NCI-H1092 treated with DMSO at 0.1 percent for 48 hours (cell line): ENCODE data around the gene AKT2.

Experiments
- DNase-seq: peaks from one replicate; lab custom pipeline; 2025; lab: John Stamatoyannopoulos, UW

The AKT2 gene

DNA sequence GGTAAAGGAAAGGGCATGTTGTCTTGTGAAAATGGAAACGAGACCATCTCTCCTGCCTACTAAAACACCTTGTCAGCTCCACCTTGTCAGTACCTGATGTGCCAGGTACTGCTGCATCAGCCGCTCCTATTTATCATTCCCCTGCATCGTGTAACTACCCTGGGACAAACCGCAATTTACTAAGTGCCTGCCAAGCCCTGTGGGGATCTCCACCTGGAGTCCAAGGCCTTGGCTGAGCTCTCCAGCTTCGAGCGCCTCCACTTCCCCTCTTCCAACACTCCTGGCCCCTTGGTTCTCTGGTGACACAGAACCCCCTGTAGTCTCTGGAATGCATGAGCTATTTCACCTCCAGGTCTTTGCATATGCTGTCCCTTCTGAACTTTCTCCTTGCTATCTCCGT is 32.8 kb downstream of the AKT2 start:
- no peak for DNase-seq

DNA sequence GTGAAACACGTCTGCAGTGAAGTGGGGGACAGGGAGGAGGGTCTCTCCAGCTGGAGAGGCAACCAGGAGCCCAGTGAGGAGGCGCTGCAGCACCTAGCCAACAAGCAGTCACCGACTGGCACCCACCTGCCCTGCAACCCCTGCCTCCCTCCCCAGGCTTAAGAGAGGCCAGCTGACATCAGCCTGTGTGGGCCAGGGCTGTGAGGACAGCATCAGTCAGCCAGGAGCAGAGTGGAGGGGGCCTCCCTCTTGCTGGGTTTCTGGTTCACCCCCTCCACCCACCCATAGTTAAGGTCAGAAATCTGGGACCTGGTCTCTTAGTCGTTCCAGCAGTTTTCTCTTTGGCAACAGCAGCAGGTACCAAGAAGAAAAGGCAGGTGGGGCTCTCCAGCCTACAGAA is 33.2 kb downstream of the AKT2 start:
- no peak for DNase-seq

DNA sequence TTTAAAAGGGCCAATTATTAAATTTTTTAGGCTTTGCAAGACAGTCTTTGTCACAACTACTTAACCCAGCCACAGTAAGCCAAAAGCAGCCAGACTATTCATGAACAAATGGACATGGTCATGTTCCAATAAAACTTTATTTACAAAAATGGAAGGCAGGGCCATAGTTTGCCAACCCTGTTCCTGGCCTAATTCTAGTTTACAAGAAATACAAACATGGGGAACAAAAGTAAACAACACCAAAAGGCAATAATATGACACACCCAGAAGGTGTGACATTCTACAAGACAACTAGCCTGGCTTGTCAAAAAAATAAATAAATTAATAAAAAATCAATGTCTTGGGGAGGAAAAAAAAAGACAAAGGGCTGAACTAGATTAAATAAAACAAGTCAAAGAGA is 33.9 kb downstream of the AKT2 start:
- no peak for DNase-seq

DNA sequence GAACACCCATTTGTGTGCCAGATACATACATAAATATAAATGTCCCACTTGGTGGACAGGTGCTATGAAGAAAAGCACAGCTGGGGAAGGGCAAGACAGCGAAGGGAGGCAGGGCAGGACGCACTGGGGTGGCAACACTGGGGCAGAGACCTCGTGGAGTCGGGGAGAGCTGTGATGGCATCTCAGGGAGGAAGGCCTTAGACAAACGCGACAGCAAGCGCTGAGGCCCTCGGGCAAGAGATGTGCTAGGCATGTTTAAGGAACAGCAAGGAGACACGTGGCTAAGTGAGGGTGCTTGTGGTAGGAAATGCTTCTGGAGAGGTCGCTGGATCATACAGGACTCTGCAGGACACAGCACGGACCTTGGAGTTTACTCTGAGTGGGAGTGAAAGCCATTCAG is 35.4 kb downstream of the AKT2 start:
- no peak for DNase-seq

DNA sequence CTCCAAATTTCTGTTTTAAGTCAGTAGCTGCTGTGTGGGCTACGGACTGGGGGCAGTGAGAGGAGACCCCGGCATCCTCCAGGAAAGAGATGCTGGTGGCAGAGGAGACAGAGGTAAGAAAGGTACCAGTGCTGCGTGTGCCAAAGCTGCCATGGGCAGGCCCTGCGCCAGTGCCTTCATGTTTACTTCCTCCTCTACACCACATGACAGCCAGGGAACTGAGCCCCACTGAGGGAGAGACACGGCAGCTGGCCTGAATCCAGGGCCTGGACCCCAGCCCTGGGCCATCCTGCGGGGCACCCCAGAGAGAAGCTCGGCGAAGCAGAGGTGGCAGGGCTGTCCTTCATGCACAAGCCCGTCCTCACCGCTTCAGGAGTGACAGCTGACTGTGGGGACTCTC is 35.9 kb downstream of the AKT2 start:
- no peak for DNase-seq

DNA sequence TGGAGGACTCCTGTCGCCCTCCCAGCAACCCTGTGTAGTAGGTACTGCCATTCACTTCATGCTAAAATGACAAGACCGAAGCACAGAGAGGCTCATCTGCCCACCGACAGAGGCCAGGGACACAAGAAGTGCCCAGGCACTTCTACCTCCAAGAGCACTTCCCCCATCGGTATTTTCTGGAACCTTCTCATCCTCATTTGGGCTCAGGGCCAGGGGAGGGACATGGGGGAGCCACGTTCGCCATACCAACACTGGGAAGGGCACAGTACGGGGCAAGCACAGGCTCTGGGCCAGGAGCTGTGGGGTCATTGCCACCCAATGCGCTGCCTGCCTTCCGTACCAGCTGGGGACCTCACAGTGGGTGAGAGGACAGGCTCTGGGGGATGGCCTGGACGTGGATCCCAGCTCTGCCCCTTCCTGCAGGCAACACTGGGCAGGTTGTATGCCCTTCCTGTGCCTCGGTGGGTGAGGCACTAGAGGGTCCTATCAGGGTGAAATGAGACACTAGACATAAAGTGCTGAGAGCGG is 37.3 kb downstream of the AKT2 start:
- no peak for DNase-seq

DNA sequence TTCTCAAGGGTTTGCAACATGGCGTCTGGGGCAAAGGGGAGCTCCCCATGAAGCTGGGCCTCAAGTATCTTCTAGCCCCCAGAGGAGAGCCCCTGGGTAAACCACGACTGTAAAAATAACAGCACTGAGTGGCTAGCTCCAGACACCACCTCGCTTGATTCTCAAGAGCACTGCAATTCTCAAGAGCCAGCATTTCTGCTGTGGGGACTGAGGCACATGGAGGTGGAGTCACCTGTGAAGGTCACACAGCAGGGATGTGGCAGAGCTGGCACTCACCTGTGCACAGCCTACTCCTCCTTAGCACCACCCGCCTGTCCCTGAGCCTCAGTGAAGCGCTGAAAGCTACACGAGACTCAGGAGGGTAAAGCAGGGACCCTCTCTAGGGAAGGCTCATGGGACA is 38.0 kb downstream of the AKT2 start:
- DNase-seq = no peak

DNA sequence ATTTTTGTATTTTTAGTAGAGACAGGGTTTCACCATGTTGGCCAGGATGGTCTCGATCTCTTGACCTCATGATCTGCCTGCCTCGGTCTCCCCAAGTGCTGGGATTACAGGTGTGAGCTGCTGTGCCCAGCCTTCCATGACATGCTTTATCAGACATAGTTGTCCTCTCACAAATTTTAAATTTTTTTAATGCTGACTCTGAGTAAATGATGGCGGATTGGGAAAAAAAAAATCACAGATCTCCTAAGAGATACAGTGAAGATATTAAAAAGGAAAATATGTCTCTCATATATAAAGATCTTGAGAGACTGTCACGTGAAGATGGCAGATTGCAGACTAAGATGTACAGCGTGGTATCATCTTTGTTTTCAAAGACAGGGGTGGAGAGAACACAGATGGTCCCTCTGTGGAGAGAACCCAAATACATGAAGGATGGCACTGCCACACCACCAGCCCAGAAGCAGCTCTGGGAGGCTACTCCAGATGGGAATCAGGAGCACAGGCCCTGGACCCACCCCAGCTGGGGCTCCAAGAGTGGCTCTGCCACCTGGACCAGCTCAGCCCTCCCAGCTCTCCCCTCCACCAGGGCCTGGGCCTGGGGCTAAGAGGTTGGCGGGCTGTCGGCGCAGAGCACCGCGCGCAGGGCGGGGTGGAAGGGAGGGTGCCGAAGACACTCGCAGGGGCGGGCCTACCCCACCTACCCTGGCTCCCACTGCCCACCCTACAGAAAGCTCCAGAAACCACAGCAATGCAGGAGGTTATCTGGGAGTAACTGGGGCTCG is 38.7 kb downstream of the AKT2 start:
- no peak for DNase-seq

DNA sequence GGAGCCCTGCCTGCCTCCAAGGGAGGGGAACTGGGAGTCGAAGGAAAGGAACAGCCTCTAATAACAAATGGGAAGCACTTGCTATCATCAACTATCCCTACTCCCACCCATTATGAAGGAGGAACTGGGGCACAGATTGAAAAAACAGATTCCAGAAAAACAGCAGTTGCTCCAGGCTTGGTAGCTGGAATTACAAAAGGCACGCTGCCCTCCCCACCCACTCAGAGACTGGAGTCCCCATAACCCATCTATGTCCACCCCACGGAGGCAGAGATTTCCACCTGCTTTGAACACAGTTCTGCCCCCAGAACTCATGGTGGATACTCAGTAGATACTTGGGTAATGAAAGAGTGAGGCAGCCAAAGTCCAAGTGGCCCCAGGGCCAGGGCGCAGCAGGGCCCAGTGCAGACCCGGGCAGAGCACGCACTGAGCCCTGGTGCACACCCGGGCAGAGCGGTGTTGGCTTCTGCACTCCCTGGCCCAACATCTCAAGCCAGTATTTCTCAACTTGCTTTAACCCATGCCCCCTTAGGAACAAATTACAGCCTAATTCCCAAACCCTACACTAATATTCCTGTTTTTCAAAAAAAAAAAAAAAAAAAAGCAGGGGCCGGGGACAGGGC is 39.5 kb downstream of the AKT2 start:
- no peak for DNase-seq

DNA sequence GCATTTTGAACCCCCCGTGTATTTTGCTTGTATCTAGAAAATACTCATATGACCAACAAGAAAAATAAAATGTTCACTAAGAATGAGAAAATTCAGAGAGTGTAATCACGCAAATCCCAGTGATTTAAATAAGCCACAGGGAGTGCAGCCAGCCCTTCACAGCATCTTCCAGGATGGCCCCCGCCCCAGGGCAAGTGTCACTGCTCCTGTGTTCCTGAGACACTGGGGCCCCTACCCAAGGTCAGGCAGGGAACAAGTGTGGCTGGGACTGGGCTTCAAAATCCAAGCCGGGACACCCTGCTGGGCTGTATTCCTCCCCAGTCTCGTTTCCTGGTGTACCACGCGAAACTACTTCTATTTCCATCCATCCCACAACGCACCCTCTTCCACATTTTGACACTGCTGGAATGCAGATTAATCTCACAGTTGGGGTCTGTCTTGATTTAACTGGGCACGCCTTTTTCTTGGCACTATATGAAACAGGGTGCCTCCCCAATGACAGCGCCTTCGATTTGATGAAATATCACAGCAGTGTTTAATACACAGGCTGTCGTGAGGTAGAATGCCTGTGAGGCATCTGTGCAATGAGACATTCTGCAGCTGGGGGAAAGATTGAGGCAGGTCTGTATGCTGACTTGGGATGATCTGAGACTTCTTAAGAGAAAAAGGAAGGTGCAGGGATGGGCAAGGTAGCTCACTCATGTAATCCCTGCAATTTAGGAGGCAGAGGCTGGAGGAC is 40.4 kb downstream of the AKT2 start:
- no peak for DNase-seq

DNA sequence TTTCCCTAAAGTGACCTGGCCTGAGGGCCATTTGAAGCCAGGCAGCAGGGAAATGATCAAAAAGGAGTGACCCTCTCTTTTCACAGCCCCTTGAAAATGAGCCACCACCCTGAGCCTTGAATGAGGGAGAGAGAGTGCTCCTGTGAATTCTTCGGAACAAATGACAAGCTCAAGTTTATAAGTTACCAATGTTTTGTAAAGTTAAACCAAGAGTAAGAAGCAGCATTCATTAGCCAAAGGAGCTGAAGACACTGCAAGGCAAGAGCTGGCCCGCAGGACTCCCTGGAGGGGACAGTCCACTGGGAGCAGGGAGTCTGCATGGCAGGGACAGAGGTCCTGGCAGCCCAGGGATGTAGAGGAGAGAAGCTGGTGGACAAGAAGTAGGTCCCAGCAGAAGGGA is 42.0 kb downstream of the AKT2 start:
- DNase-seq = no peak

DNA sequence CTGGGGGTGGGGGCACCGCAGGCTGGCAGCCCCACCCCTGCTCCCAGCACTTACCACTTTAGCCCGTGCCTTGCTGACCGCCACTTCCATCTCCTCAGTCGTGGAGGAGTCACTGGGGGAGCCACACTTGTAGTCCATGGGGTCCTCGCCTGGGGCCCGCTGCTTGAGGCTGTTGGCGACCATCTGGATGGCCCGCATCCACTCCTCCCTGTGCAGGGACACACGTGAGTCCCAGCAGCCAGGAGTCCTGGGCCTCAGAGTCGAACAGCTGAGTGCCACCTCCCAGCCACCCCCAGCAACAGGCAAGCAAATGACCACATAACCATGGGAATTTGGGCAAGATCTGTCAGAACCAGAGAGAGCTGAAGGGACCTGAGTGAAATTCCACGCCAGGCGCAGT is 42.7 kb downstream of the AKT2 start:
- no peak for DNase-seq

DNA sequence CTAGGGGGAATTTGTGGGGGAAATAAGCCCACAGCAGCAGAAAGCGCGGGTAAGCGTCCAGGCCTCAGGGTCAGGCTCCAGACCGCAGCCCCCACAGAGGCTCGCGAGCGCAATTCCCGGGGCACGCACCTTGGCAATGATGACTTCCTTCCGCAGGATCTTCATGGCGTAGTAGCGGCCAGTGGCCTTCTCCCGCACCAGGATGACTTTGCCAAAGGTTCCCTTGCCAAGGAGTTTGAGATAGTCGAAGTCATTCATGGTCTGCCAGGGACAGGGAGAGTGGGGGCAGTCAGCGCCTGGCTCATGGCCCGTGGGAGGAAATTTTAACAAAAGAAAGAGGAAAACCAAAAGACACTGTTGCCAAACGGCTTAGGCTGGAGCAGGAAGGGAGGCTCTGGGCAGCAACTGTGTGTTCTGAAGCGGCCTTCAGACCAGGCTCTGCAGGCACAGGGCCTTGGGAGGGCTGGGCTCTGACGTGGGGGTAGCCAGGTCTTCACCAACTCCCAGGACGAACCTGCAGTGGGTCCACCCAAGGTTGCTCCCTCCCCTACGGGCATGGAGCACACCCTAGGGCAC is 43.2 kb downstream of the AKT2 start:
- no peak for DNase-seq

DNA sequence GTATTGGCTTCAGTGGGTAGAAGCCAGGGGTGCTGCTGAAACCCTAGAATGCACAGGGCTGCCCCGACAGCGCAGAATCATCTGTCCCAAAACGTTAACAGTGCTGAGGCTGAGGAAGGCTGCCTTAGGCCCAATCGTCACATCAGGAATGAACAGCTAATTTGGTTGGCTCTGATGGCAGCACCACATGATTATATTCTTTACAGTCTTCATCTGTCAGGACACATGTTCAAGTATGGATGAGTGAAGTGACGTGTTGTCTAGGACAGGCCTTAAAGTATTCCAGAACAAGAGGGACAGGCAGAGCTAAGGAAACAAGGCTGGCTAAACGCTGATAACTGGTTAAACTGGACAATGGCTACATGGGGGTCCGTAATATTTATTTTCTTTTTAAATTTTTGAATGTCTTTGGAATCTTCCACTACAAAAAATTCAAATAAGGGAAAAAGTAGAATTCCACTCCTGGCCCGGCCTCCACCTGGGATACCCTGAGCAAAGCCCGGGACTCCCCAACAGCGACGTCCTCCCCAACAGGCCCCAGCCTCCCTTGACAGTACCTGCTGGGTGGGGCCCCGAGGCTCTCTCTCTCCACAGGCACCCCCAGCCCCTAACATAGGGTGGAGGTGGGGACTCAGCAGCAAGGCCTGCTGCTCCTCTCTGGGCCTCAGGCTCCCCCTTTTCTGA is 43.9 kb downstream of the AKT2 start:
- no peak for DNase-seq

DNA sequence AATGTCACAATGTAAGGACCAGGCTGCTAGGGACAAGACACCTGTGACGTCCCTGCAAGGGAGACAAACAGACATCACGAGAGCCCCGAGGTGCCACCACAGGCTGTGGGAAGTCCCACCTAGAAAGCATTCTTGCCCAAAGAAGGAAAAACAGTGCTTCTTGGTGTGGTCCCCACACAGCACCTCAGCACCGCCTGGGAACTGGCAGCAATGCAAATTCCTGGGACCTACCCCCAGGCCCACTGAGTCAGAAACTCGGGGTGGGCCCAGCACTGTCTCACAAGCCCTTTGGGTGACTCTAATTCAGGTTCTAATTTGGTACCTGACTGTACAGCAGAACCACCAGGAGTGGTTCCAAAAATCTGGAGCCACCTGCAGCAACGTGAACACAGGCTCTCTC is 44.8 kb downstream of the AKT2 start:
- no peak for DNase-seq

DNA sequence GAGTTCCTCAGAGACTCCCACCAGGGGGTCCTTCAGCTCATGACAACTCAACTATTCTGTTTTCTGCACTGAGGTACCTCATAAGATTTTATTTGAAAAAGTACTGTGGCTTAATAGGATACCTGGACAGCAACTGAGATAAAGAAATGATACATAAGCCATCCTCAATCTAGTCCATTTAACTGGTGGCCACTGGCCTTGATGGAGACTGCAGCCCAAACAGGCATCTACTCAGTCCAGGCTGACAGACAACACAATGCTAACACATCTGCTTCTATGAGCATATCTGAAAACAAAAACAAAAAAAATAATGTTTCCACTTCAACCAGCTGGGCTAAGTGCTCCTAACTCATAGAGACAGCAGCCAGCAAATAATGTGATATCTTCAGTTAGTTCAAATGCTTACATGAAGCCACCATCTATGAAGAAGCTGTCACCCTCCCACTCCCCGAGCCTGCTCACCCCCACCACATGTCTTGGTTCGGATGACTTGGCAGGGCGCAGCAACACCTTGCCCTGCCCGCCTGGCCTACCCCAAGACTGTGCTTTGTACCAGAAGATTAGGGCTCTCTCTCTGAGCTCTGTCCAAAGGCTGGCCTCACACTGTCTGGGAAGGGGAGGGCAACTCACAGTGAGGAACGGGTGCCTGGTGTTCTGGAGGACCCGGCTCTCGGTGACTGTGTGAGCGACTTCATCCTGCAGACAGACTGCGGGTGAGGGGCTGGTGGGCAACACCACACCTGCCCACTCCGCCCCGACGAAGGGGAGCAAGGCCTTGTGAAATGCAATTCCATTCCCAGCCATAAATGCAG is 45.5 kb downstream of the AKT2 start:
- DNase-seq = no peak

DNA sequence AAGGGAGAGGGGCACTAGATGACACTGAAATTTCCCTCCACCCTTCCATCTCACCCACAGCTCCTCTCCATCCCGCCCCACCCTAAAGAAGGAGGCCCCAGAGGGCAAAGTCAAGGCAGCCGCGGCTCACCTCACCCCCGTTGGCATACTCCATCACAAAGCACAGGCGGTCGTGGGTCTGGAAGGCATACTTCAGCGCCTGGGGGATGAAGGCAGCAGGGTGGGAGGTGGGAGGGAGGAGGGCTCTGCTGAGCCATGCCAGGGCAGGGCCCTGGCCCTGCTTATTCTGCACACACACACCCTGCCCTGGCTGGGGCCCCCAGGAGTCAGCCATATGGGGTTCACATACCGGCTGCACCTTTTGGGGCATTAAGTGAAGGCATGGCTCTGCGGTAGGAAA is 46.4 kb downstream of the AKT2 start:
- no peak for DNase-seq

DNA sequence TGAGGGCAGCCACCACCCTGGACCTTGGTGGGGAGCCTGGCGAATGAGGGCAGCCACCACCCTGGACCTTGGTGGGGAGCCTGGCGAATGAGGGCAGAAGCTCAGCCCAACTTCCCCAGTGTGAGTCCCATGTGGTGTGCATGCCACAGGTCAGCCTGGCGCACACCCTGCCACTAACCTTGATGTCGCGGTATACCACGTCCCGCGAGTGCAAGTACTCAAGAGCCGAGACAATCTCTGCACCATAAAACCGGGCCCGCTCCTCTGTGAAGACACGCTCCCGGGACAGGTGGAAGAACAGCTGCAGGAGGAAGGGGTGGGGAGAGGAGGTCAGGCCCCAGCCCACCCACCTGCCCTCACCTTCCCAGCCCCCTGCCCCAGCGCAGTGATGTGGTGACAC is 47.4 kb downstream of the AKT2 start:
- no peak for DNase-seq

DNA sequence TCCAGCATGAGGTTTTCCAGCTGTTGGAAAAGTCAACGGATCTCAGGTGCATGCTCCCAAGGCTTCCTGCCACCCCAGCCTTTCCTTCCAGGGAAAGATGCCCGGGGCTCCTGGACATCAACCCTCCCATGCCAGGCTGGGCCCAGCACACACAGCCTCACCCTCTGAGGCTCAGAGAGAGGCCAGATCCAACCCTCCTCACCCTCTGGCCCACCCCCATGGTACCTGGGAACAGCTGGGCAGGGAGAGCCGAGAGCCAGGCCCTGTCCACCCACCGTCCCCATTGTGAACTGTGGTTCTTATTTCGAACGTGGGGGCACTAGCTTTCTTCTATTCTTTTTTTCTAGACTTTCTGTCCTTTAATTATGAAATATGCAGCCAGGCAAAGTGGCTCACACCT is 48.8 kb downstream of the AKT2 start:
- no peak for DNase-seq

DNA sequence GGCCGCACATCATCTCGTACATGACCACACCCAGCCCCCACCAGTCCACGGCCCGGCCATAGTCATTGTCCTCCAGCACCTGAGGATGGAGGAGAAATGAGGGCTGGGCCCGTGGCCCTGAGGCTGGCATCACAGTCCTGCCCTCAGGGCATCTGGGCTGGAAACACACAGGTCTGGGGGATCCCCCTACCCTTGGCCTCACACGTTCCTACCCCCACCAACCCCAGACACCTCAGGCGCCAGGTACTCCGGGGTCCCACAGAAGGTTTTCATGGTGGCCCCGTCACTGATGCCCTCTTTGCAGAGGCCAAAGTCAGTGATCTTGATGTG is 49.2 kb downstream of the AKT2 start:
- no peak for DNase-seq

DNA sequence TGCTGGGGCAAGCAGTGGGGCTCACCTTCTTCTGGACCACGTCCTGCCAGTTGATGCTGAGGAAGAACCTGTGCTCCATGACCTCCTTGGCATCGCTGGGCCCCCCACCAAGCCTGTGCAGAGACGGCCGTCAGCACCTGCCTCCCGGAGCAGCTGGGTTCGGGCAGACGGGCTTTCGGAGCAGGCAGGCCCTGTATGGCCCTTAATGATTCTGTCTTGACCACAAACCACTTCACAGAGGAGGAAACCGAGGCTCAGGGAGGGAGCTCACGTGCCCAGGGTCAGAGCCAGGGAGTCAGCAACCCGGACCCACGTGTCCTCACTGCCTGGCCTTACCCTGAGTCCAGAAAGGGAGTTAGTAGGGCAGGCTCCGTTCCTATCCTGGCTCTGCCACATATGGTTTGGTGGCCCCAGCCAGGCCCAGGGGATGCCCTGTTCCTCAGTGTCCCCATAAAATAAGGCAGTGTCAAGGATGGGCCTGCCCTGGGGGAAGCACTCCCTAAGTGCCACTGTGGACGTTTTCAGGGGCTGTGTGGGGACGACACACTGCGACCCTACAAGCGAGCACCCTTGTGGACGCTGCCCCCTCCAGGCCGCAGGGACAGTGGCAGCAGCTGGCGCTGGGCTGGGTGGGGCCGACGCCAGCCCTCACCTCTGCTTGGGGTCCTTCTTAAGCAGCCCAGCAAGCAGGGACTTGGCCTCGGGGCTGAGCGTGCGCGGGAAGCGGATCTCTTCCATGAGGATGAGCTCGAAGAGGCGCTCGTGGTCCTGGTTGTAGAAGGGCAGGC is 49.7 kb downstream of the AKT2 start:
- DNase-seq = no peak
